IPS-20b (cell line): ENCODE data around the gene MEIS1.

Source experiments
- H3K27ac ChIP-seq: one replicate; pipeline ENCODE4 v1.5.1; 2013; ENCODE audit warnings: low read length
- H3K27me3 ChIP-seq: 2 replicates; pipeline ENCODE4 v1.6.1; 2013; ENCODE audit warnings: mild to moderate bottlenecking, low read length, inconsistent platforms; ENCODE audit not compliant: insufficient read depth
- H3K36me3 ChIP-seq: 2 replicates; pipeline ENCODE4 v1.6.1; 2013; ENCODE audit warnings: low read depth, mild to moderate bottlenecking, inconsistent platforms, low read length, moderate library complexity; ENCODE audit not compliant: insufficient read depth
- H3K4me1 ChIP-seq: 2 replicates; pipeline ENCODE4 v1.6.1; 2013; ENCODE audit warnings: mild to moderate bottlenecking, control low read depth, inconsistent platforms, low read length, moderate library complexity; ENCODE audit not compliant: insufficient read depth
- H3K4me3 ChIP-seq: 2 replicates; pipeline ENCODE4 v1.5.1; 2013; ENCODE audit warnings: mild to moderate bottlenecking, low read length, inconsistent platforms
- H3K9ac ChIP-seq: 2 replicates; pipeline ENCODE4 v1.6.1; 2013; ENCODE audit warnings: low read depth, mild to moderate bottlenecking, inconsistent platforms, low read length, moderate library complexity
- H3K9me3 ChIP-seq: 2 replicates; pipeline ENCODE4 v1.6.1; 2013; ENCODE audit warnings: mild to moderate bottlenecking, low read depth, low read length, inconsistent platforms; ENCODE audit not compliant: insufficient read depth

Gene MEIS1

DNA sequence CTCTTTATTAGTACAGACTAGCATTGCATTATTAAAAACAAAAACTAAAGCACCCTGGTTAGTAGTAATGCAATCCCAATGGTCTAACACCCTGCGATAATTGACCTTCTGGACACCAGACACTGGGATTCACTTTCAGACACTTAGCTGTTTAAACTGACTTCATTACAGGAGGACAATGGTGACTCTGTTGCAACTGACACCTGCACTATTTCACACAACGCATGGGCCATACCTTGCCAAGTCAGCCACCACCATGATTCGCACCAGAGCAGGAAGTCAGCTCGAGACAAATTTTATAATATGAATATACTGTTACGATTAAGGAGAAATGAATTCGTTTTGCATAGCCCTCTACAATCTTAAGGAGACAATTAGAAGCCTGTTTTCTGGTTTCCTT is 150.7 kb downstream of the MEIS1 start:
- Histone ChIP-seq H3K9ac (no peak overlapping the region), H3K27ac (no peak overlapping the region), H3K27me3 (peaks cover 53% of the 10 kb centered on the region), H3K4me3 (no peak overlapping the region), H3K36me3 (no peaks in the 10 kb centered on the region), H3K4me1 (peaks cover 11% of the 10 kb centered on the region; the same call in 1 of the 2 replicates), H3K9me3 (no peaks in the 10 kb centered on the region; the same call in 1 of the 2 replicates)

DNA sequence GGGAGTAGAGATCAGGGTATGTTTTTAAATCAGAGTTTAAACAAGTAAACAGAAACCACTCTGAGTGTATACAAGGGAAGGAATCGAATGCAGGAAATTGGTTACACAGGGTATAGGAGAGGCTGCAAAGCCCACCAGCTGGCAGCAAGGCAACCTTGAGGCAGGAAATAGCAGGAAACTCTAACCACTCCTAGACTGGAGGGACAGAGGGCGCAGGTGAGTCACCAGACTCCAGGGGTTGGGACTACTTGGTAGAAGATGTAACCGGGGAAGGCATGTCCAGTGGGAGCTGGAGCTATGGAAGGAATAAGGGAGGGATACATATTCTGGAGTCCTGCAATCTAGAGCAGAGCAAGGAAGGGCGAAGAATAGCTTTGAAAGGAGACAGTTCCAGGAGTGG is 152.3 kb downstream of the MEIS1 start:
- Histone ChIP-seq H3K9me3 (no peaks in the 10 kb centered on the region; the same call in 1 of the 2 replicates), H3K4me3 (no peak overlapping the region), H3K4me1 (peaks cover 8% of the 10 kb centered on the region; the same call in 1 of the 2 replicates), H3K27ac (no peak overlapping the region), H3K36me3 (no peaks in the 10 kb centered on the region), H3K9ac (no peak overlapping the region), H3K27me3 (peaks cover 36% of the 10 kb centered on the region)

GRCh38 chr2:66594001-66594400 is 159.1 kb downstream of the MEIS1 start:
- H3K36me3 ChIP-seq, result no peaks in the 10 kb centered on the region
- no peaks in the 10 kb centered on the region for H3K27me3 ChIP-seq
- H3K27ac ChIP-seq, result no peak overlapping the region
- no peaks in the 10 kb centered on the region for H3K9me3 ChIP-seq
- H3K4me3 ChIP-seq, result no peak overlapping the region
- H3K9ac ChIP-seq, result no peak overlapping the region
- peaks cover 12% of the 10 kb centered on the region for H3K4me1 ChIP-seq

DNA sequence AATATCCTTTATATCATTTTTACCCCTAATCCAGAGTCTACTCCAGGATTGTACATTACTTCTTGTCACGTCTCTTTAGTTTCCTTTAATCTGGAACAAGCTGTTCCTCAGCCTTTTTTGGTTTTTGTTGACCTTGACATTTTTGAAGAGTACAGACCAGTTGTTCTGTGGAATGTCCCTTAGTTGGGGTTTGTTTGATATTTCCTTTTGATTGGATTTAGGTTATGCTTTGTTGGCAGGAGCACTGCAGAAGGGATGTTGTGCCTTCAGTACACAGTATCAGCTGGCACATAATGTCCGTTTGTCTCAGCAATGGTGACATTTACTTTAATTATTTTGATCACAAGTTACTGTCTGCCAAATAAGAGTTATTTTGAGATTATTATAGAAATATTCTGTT is 160.6 kb downstream of the MEIS1 start:
- H3K27ac ChIP-seq, result no peak overlapping the region
- no peak overlapping the region for H3K9ac ChIP-seq
- no peaks in the 10 kb centered on the region for H3K9me3 ChIP-seq
- no peaks in the 10 kb centered on the region for H3K36me3 ChIP-seq
- no peak overlapping the region for H3K4me3 ChIP-seq
- peaks cover 12% of the 10 kb centered on the region for H3K4me1 ChIP-seq
- no peaks in the 10 kb centered on the region for H3K27me3 ChIP-seq

- H3K9ac ChIP-seq, result no peak overlapping the region
- H3K36me3 ChIP-seq, result no peaks in the 10 kb centered on the region
- no peaks in the 10 kb centered on the region for H3K9me3 ChIP-seq
- no peaks in the 10 kb centered on the region for H3K27me3 ChIP-seq
- peaks cover 12% of the 10 kb centered on the region for H3K4me1 ChIP-seq
- no peak overlapping the region for H3K27ac ChIP-seq
- H3K4me3 ChIP-seq, result no peak overlapping the region
These were observed 161.3 kb downstream of the MEIS1 start for GRCh38 chr2:66596256-66596655.

DNA sequence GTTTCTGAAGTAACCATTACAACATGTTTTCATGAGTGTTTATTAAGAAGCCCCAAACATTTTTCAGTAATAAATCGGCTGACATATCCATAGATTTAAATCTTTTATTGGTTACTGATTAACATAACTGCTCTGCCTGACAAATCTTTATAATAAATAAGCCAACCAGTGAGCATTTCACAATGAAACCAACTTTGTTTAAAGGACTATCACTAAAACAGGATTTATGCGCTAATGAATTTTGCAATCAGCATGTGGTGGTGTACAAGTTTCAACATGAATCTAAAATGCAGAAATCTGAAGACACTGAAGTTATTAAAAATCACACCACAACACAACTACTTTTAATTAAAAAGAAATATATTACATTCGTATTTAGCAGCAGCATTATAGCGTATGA is 166.7 kb downstream of the MEIS1 start:
- no peak overlapping the region for H3K27ac ChIP-seq
- no peaks in the 10 kb centered on the region for H3K27me3 ChIP-seq
- no peaks in the 10 kb centered on the region for H3K36me3 ChIP-seq
- no peak overlapping the region for H3K9ac ChIP-seq
- H3K4me1 ChIP-seq, result peaks cover 3% of the 10 kb centered on the region; the same call in 1 of the 2 replicates
- H3K9me3 ChIP-seq, result no peaks in the 10 kb centered on the region
- H3K4me3 ChIP-seq, result no peak overlapping the region

- Histone ChIP-seq H3K27me3 (no peaks in the 10 kb centered on the region), H3K4me1 (no peaks in the 10 kb centered on the region), H3K27ac (no peak overlapping the region)
These were observed 167.4 kb downstream of the MEIS1 start for GRCh38 chr2:66602341-66602740.

GRCh38 chr2:66604326-66604725 is 169.4 kb downstream of the MEIS1 start:
- no peaks in the 10 kb centered on the region for H3K27me3 ChIP-seq
- no peak overlapping the region for H3K27ac ChIP-seq
- no peak overlapping the region for H3K4me3 ChIP-seq
- no peaks in the 10 kb centered on the region for H3K9me3 ChIP-seq
- H3K9ac ChIP-seq, result no peak overlapping the region
- no peaks in the 10 kb centered on the region for H3K4me1 ChIP-seq
- H3K36me3 ChIP-seq, result no peaks in the 10 kb centered on the region

More at GRCh38 chr2:66602341-66602740, 167.4 kb downstream of the MEIS1 start:
- no peaks in the 10 kb centered on the region for H3K36me3 ChIP-seq
- no peak overlapping the region for H3K9ac ChIP-seq
- no peaks in the 10 kb centered on the region for H3K9me3 ChIP-seq
- H3K4me3 ChIP-seq, result no peak overlapping the region

GRCh38 chr2:66604976-66605375 is 170.1 kb downstream of the MEIS1 start:
- H3K9ac ChIP-seq, result no peak overlapping the region
- H3K4me3 ChIP-seq, result no peak overlapping the region
- no peaks in the 10 kb centered on the region for H3K9me3 ChIP-seq
- no peaks in the 10 kb centered on the region for H3K4me1 ChIP-seq
- no peaks in the 10 kb centered on the region for H3K36me3 ChIP-seq
- H3K27ac ChIP-seq, result no peak overlapping the region
- no peaks in the 10 kb centered on the region for H3K27me3 ChIP-seq

DNA sequence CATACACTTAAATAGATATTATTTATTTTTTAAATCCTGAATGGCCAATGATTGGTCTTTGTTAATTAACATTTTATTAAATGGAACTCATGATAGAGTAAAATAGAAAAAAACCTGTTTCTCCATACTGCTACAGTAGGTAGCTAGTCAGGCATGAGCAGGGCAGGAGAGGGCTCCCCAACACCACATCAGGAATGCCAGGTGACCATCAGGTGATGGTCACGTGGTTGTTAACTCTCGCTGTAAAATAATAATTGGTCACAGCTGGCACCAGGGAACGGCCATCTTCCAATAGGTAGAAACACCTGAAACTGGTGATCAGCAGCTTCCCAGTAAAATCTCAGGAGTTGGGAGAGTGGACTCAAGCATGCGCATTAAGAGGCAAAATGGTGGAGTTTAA is 172.2 kb downstream of the MEIS1 start:
- no peaks in the 10 kb centered on the region for H3K36me3 ChIP-seq
- H3K4me3 ChIP-seq, result no peak overlapping the region
- H3K9ac ChIP-seq, result no peak overlapping the region
- H3K9me3 ChIP-seq, result no peaks in the 10 kb centered on the region
- H3K27ac ChIP-seq, result no peak overlapping the region
- H3K27me3 ChIP-seq, result no peaks in the 10 kb centered on the region
- no peaks in the 10 kb centered on the region for H3K4me1 ChIP-seq
